ENCODE measurements around the gene PRM1. TPM values are rescaled to one million over a fixed set of nuclear protein-coding genes. Genes with fewer than 3 reads are reported as not detected.

The PRM1 gene
- total RNA-seq, 1 experiment from 2014 or later = 0.48 TPM

- Mint-ChIP-seq H3K36me3 (peaks cover 9% of the 10 kb centered on the region), H3K4me3 (no peak overlapping the region), H3K4me1 (peaks cover 50% of the 10 kb centered on the region), H3K27me3 (ENCODE audit: low read depth) (no peaks in the 10 kb centered on the region), H3K27ac (peak overlapping the region; percentile 49; the same call in 1 of the 2 replicates), H3K9me3 (peaks cover 2% of the 10 kb centered on the region)
- ATAC-seq (no peak), DNase-seq (ENCODE audit: low spot score) (no peak)
- CTCF ChIA-PET = no interaction called here
- POLR2A ChIA-PET = interaction anchor here (1.1 kb wide), 1 partner anchor 68 kb away, joined by 4 read pairs; the partner anchor contains the start of gene SOCS1
- TF ChIP-seq ZNF121 (CRISPR knock-in tag; IDR thresholded peaks at IDR 0.05) (peak; percentile 76; the same call in 1 of the 2 replicates), ZBTB21 (CRISPR knock-in tag; IDR thresholded peaks at IDR 0.05; ENCODE audit: borderline replicate concordance) (no peak)
These were observed 42.6 kb upstream of the PRM1 start for GRCh38 chr16:11323551-11324336.

GRCh38 chr16:11322823-11323222 is 41.7 kb upstream of the PRM1 start:
- ATAC-seq = no peak
- ChIA-PET CTCF (no interaction called here), POLR2A (interaction anchor here (0.6 kb wide), 1 partner anchor 26 kb away, joined by 3 read pairs; no protein-coding TSS in a partner anchor)
- no peak for TF ChIP-seq MAX (CRISPR knock-in tag; IDR thresholded peaks at IDR 0.05)
- TF ChIP-seq ZBTB43 (CRISPR knock-in tag; IDR thresholded peaks at IDR 0.05) = no peak
- TF ChIP-seq TEAD1 (CRISPR knock-in tag; IDR thresholded peaks at IDR 0.05) = no peak
- TF ChIP-seq FOXK1 (CRISPR knock-in tag; IDR thresholded peaks at IDR 0.05) = no peak
- no peak for TF ChIP-seq FOXP1 (CRISPR knock-in tag; IDR thresholded peaks at IDR 0.05; ENCODE audit: borderline replicate concordance)
- TF ChIP-seq JUN (CRISPR knock-in tag; IDR thresholded peaks at IDR 0.05) = no peak
- TF ChIP-seq E2F5 (CRISPR knock-in tag; IDR thresholded peaks at IDR 0.05) = no peak
- no peak for TF ChIP-seq ZNF317 (CRISPR knock-in tag; IDR thresholded peaks at IDR 0.05; ENCODE audit: borderline replicate concordance, low read depth)
- TF ChIP-seq ZNF138 (CRISPR knock-in tag; conservative IDR thresholded peaks at IDR 0.05) = no peak
- no peak for TF ChIP-seq MYBL2 (CRISPR knock-in tag; IDR thresholded peaks at IDR 0.05)
- TF ChIP-seq TCF7 (CRISPR knock-in tag; IDR thresholded peaks at IDR 0.05; ENCODE audit: low read depth) = no peak
- no peak for TF ChIP-seq CREB1 (CRISPR knock-in tag; IDR thresholded peaks at IDR 0.05)
- TF ChIP-seq PREB (CRISPR knock-in tag; IDR thresholded peaks at IDR 0.05; ENCODE audit: borderline replicate concordance) = no peak
- no peak for TF ChIP-seq ARID4B (CRISPR knock-in tag; IDR thresholded peaks at IDR 0.05; ENCODE audit: borderline replicate concordance)
- no peak for TF ChIP-seq SMAD3 (CRISPR knock-in tag; IDR thresholded peaks at IDR 0.05; ENCODE audit: borderline replicate concordance)
- TF ChIP-seq AR (CRISPR knock-in tag; IDR thresholded peaks at IDR 0.05) = no peak
- no peak for TF ChIP-seq KAT7 (CRISPR knock-in tag; IDR thresholded peaks at IDR 0.05; ENCODE audit: borderline replicate concordance)
- TF ChIP-seq ATF3 (CRISPR knock-in tag; conservative IDR thresholded peaks at IDR 0.05) = no peak
- TF ChIP-seq PRRX2 (CRISPR knock-in tag; IDR thresholded peaks at IDR 0.05) = no peak
- no peak for TF ChIP-seq E2F1 (CRISPR knock-in tag; IDR thresholded peaks at IDR 0.05)
- H3K4me1 Mint-ChIP-seq = peaks cover 48% of the 10 kb centered on the region
- no peaks in the 10 kb centered on the region for H3K27me3 Mint-ChIP-seq (ENCODE audit: low read depth)
- peaks cover 5% of the 10 kb centered on the region for H3K9me3 Mint-ChIP-seq
- H3K27ac Mint-ChIP-seq = peak overlapping the region; percentile 63
- no peak overlapping the region for H3K4me3 Mint-ChIP-seq
- DNase-seq (ENCODE audit: low spot score) = no peak
- H3K36me3 Mint-ChIP-seq = peaks cover 15% of the 10 kb centered on the region

Data from WTC11 (cell line).